Tongue (tissue), 2 donors: ENCODE data around the gene MMP25. TPM values are rescaled to one million over a fixed set of nuclear protein-coding genes. Genes with fewer than 3 reads are reported as not detected.
"Not testable (repeated sequence)": the region's sequence is repeated elsewhere in the genome, so short reads cannot be mapped to it uniquely, and the experiment has no call there.

Source experiments
- DNase-seq: peaks from one replicate; pipeline ENCODE4 v3.0.0-alpha.2; 2015
- total RNA-seq: library from RNA; depleted of rRNA; stranded (reverse); fragments of >200 nt; gene quantifications from one replicate; pipeline ENCODE4 v1.2.3, GENCODE V29; 2014

The MMP25 gene
- total RNA-seq, 1 donor from 2014 or later = 0.41 TPM

GRCh38 chr16:3074860-3075522 is 28.6 kb downstream of the MMP25 start:
- DNase-seq = no peak

GRCh38 chr16:3075523-3075915 is 29.2 kb downstream of the MMP25 start:
- DNase-seq = peak; percentile 83

- not testable (repeated sequence) for DNase-seq
Observed at GRCh38 chr16:3075946-3076345, 29.6 kb downstream of the MMP25 start.

- DNase-seq = no peak
Observed at GRCh38 chr16:3076577-3076976, 30.2 kb downstream of the MMP25 start.

GRCh38 chr16:3080024-3080423 is 33.7 kb downstream of the MMP25 start:
- no peak for DNase-seq

- not testable (repeated sequence) for DNase-seq
Observed at GRCh38 chr16:3081957-3082356, 35.6 kb downstream of the MMP25 start.

- DNase-seq = not testable (repeated sequence)
Observed at GRCh38 chr16:3083408-3083807, 37.0 kb downstream of the MMP25 start.

GRCh38 chr16:3084491-3084890 is 38.1 kb downstream of the MMP25 start:
- DNase-seq = no peak

GRCh38 chr16:3084969-3085670 is 38.8 kb downstream of the MMP25 start:
- no peak for DNase-seq

GRCh38 chr16:3085868-3086595 is 39.7 kb downstream of the MMP25 start:
- no peak for DNase-seq

GRCh38 chr16:3086596-3087242 is 40.4 kb downstream of the MMP25 start:
- DNase-seq = no peak

GRCh38 chr16:3087243-3088235 is 41.2 kb downstream of the MMP25 start:
- peak; percentile 59 for DNase-seq

GRCh38 chr16:3088450-3088849 is 42.1 kb downstream of the MMP25 start:
- DNase-seq = peak; percentile 49

- DNase-seq = peak; percentile 40
Observed at GRCh38 chr16:3088925-3089716, 42.8 kb downstream of the MMP25 start.

GRCh38 chr16:3089717-3090592 is 43.6 kb downstream of the MMP25 start:
- DNase-seq = no peak

- DNase-seq = no peak
Observed at GRCh38 chr16:3091551-3091950, 45.2 kb downstream of the MMP25 start.

GRCh38 chr16:3092501-3092941 is 46.2 kb downstream of the MMP25 start:
- DNase-seq = peak; percentile 49

GRCh38 chr16:3094289-3095027 is 48.1 kb downstream of the MMP25 start:
- DNase-seq = no peak

- DNase-seq = no peak
Observed at GRCh38 chr16:3095869-3096268, 49.5 kb downstream of the MMP25 start.
